ENCODE data around the gene FGFBP3. TPM values are rescaled to one million over a fixed set of nuclear protein-coding genes. Genes with fewer than 3 reads are reported as not detected.

Gene FGFBP3
- total and polyA plus RNA-seq, 2 of the 13 experiments (the other 11 are each of a cell fraction or from before 2014, with no cell fraction given): 0.50 to 2.0 TPM

- TF ChIP-seq, protein P1, sequence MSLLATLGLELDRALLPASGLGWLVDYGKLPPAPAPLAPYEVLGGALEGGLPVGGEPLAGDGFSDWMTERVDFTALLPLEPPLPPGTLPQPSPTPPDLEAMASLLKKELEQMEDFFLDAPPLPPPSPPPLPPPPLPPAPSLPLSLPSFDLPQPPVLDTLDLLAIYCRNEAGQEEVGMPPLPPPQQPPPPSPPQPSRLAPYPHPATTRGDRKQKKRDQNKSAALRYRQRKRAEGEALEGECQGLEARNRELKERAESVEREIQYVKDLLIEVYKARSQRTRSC (CRISPR knock-in tag; IDR thresholded peaks at IDR 0.05; ENCODE audit: low read depth): peak; percentile 75; the same call in 1 of the 2 replicates
- TF ChIP-seq CBX5 (CRISPR knock-in tag; IDR thresholded peaks at IDR 0.05; ENCODE audit: borderline replicate concordance) (no peak), ZNF296 (CRISPR knock-in tag; conservative IDR thresholded peaks at IDR 0.05) (no peak), RELA (CRISPR knock-in tag; IDR thresholded peaks at IDR 0.05) (0 out of 2 replicates have a peak, but pooled peaks have one; percentile 37), ZNF10 (CRISPR knock-in tag; IDR thresholded peaks at IDR 0.05; ENCODE audit: borderline replicate concordance, low read depth) (no peak), SP2 (CRISPR knock-in tag; IDR thresholded peaks at IDR 0.05) (0 out of 2 replicates have a peak, but pooled peaks have one; percentile 47), PITX1 (CRISPR knock-in tag; IDR thresholded peaks at IDR 0.05) (peak; percentile 88), NCOR1 (IDR thresholded peaks at IDR 0.05; ENCODE audit: borderline replicate concordance, low read length) (no peak), POLR2AphosphoS2 (IDR thresholded peaks at IDR 0.05; ENCODE audit: low read depth, low read length) (no peak), GLI4 (CRISPR knock-in tag; IDR thresholded peaks at IDR 0.05; ENCODE audit: borderline replicate concordance) (peak; percentile 87; the same call in 1 of the 2 replicates), POLR2G (IDR thresholded peaks at IDR 0.05; ENCODE audit: low read depth, low read length) (peak; percentile 99), ZSCAN21 (CRISPR knock-in tag; IDR thresholded peaks at IDR 0.05; ENCODE audit: borderline replicate concordance) (peak; percentile 77; the same call in 1 of the 2 replicates), ZNF883 (CRISPR knock-in tag; IDR thresholded peaks at IDR 0.05; ENCODE audit: not compliant biosample characterization) (peak; percentile 95), RFX1 (IDR thresholded peaks at IDR 0.05) (no peak), ZNF530 (CRISPR knock-in tag; IDR thresholded peaks at IDR 0.05; ENCODE audit: low read depth) (no peak), ZNF207 (IDR thresholded peaks at IDR 0.05; ENCODE audit: borderline replicate concordance) (no peak), ZNF704 (CRISPR knock-in tag; IDR thresholded peaks at IDR 0.05; ENCODE audit: borderline replicate concordance) (peak; percentile 94; the same call in 1 of the 2 replicates), XRCC5 (optimal IDR thresholded peaks at IDR 0.05; ENCODE audit: low read length) (peak; percentile 59), ZNF768 (CRISPR knock-in tag; IDR thresholded peaks at IDR 0.05) (peak; percentile 63; the same call in 1 of the 2 replicates), ETV5 (CRISPR knock-in tag; IDR thresholded peaks at IDR 0.05; ENCODE audit: borderline replicate concordance) (peak; percentile 86), ERF (CRISPR knock-in tag; IDR thresholded peaks at IDR 0.05) (peak; percentile 63; the same call in 1 of the 2 replicates), FOXP1 (IDR thresholded peaks at IDR 0.05) (no peak), FOXP1 (CRISPR knock-in tag; IDR thresholded peaks at IDR 0.05) (no peak), MAX (IDR thresholded peaks at IDR 0.05) (peak; percentile 89), ZNF44 (CRISPR knock-in tag; IDR thresholded peaks at IDR 0.05) (peak; percentile 84), ZNF878 (CRISPR knock-in tag; IDR thresholded peaks at IDR 0.05) (peak; percentile 29; the same call in 1 of the 2 replicates), KDM5B (CRISPR knock-in tag; IDR thresholded peaks at IDR 0.05; ENCODE audit: borderline replicate concordance) (peak; percentile 92)
- TF ChIP-seq, protein P2, sequence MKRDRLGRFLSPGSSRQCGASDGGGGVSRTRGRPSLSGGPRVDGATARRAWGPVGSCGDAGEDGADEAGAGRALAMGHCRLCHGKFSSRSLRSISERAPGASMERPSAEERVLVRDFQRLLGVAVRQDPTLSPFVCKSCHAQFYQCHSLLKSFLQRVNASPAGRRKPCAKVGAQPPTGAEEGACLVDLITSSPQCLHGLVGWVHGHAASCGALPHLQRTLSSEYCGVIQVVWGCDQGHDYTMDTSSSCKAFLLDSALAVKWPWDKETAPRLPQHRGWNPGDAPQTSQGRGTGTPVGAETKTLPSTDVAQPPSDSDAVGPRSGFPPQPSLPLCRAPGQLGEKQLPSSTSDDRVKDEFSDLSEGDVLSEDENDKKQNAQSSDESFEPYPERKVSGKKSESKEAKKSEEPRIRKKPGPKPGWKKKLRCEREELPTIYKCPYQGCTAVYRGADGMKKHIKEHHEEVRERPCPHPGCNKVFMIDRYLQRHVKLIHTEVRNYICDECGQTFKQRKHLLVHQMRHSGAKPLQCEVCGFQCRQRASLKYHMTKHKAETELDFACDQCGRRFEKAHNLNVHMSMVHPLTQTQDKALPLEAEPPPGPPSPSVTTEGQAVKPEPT (CRISPR knock-in tag; IDR thresholded peaks at IDR 0.05; ENCODE audit: low read depth): peak; percentile 88; the same call in 1 of the 2 replicates
Observed at GRCh38 chr10:91923371-91924211, 14.3 kb upstream of the FGFBP3 start, which contains the start of gene BTAF1 (continued).

Data from HepG2 (cell line).